Measurements from ENCODE around the gene ELMO1.
A peak's percentile ranks its signal among the peaks of the same experiment; 100 is the strongest.

GRCh38 chr7:36986948-36987724 is 461.5 kb downstream of the ELMO1 start:
- TF ChIP-seq CREB1 (CRISPR knock-in tag; IDR thresholded peaks at IDR 0.05; ENCODE audit: low read depth) (0 out of 2 replicates have a peak, but pooled peaks have one; percentile 32), EZH2 (IDR thresholded peaks at IDR 0.05; ENCODE audit: low read depth, unreplicated experiment) (no peak), CTCF (conservative IDR thresholded peaks at IDR 0.05; ENCODE audit: low read depth in 2 of 2) (peak; percentile 92 to 94), REST (IDR thresholded peaks at IDR 0.05; ENCODE audit: unreplicated experiment) (no peak), JUNB (IDR thresholded peaks at IDR 0.05; ENCODE audit: unreplicated experiment) (no peak), POLR2AphosphoS5 (IDR thresholded peaks at IDR 0.05; ENCODE audit: low read depth) (no peak), EZH2phosphoT487 (IDR thresholded peaks at IDR 0.05; ENCODE audit: unreplicated experiment) (no peak), ZNF114 (CRISPR knock-in tag; IDR thresholded peaks at IDR 0.05) (no peak)

Measured in GM23338 (cell line).